GM10266 (cell line): ENCODE data around the gene ZFYVE28.

Experiments
- DNase-seq: peaks from one replicate; pipeline ENCODE4 v3.0.0; 2012; ENCODE audit errors: extremely low spot score
- TF ChIP-seq, protein P1 (sequence below): IDR thresholded peaks from 2 replicates; pipeline ENCODE4 v1.5.1; 2012; ENCODE audit warnings: mild to moderate bottlenecking, low read depth; ENCODE audit not compliant: control insufficient read depth, insufficient read depth; ENCODE audit errors: missing control alignments

ZFYVE28 gene

DNA sequence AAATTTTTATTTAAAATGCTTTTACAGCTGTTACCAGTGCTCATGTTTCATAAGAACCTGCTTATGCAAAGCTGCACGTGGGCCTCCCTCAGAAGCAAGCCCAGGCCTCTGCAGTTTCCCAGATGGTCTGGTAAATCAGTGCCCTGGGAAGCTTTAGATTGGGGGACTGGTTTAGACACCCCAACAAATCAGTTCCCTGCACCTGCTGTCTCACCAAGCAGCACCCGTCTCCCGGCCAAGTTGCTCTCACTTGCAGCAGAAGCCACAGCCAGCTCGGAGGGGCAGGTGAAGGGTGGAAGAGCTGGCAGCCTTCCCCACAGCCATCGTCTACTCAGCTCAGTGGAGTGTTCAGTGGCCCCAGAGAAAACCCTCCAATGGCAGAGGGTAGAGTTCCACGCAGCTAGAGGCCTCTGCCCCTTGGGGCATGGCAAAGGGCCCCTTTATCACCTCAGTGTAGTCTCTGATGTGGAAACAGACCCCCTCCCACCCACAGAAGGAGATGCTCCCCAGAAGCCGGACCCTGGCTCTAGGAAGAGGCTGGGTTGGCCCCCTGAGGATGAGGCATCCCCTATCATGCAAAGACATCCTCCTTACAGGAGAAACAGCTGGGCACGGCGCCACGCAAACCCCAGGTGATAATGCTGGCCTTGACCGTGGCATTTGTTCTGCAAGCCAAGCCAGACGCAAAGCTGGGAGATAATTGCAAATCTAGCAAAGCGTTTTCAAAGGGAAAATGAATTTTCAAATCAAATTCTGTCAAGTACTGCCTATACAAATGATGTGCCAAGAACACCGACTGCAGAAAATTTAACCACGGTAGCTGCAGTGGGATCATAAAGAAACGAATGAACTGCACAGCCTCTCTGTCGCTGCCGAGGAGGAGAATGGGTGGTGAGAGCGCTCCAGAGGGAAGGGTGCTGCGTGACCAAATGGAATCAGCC lies 51.9 kb downstream of the ZFYVE28 start:
- TF ChIP-seq, protein P1, sequence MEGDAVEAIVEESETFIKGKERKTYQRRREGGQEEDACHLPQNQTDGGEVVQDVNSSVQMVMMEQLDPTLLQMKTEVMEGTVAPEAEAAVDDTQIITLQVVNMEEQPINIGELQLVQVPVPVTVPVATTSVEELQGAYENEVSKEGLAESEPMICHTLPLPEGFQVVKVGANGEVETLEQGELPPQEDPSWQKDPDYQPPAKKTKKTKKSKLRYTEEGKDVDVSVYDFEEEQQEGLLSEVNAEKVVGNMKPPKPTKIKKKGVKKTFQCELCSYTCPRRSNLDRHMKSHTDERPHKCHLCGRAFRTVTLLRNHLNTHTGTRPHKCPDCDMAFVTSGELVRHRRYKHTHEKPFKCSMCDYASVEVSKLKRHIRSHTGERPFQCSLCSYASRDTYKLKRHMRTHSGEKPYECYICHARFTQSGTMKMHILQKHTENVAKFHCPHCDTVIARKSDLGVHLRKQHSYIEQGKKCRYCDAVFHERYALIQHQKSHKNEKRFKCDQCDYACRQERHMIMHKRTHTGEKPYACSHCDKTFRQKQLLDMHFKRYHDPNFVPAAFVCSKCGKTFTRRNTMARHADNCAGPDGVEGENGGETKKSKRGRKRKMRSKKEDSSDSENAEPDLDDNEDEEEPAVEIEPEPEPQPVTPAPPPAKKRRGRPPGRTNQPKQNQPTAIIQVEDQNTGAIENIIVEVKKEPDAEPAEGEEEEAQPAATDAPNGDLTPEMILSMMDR: no peak
- DNase-seq: no peak

DNA sequence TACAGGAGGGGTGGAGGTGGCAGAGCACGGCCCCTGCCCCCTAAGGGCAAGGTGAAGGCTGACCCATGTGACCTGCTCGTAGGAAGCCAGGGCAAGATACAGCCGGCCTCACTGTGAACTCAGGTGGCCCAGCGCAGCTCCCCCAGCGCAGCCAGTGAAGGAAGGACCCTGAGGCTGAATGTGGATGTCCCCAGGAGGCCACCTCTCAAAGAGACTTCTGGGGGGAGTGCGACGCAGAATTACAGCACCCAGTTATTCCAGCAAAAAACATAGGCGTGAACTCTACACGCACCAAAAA lies 52.6 kb downstream of the ZFYVE28 start:
- TF ChIP-seq, protein P1: no peak
- no peak for DNase-seq

DNA sequence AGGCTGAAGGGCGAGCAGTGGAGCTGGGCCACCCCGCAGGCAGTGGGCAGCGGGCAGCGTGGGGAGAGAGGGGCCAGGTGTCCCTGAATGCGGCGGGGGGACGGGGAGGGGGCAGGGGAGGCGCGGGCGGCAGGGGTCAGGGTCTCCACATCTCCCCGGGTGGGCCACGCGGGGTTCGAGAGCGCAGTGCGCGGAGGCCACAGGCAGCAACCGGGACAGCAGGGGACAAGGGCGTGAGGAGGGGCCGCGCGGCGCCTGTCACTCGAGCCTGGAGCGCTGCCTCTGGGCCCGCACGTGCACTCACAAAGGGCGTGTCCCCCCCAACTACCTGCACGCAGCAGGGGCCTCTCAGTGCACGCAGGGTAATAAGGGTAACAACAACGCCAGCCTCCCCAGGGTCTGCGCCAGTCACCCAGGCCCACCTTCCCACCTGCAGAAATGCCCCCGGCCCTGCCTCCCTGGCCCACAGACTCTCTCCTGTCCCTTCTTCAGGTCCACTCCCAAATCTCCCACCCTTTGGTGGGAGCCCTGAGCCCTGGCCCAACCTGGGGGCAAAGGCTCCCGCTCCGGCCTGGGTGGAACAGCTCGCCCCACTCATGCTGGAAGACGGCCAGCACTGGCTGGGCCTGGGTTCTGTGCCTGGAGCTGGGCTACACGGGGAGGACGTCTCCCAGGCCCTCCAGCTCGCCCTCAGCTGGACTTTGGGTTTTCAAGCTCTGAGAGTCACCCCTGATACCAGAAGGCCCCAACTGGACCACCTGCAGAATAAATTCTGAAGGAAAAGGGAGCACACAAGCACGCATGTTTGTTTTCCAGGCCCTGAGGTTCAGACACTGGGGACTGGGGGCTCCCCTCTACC lies 53.2 kb downstream of the ZFYVE28 start:
- TF ChIP-seq, protein P1: no peak
- DNase-seq: no peak

DNA sequence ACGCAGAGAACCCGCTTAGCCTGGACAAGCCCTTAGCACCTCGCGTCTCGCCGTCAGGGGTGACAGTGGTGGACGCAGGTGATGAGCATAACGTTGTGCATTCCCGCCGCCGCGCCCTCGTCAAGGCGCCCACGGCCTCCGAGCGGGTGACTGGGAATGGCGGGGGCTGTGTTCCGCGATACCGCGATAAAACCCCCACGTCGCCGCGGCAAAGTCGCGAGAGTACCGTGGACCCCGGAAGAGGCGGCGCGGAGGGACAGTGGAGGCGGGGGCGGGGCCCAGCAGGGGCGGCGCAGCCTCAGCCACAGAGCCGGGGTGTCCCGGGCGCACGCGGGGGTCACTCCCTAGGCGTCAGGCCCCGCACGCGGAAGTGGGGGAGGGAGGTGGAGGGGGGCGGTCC lies 53.8 kb downstream of the ZFYVE28 start:
- no peak for DNase-seq
- TF ChIP-seq, protein P1: no peak

DNA sequence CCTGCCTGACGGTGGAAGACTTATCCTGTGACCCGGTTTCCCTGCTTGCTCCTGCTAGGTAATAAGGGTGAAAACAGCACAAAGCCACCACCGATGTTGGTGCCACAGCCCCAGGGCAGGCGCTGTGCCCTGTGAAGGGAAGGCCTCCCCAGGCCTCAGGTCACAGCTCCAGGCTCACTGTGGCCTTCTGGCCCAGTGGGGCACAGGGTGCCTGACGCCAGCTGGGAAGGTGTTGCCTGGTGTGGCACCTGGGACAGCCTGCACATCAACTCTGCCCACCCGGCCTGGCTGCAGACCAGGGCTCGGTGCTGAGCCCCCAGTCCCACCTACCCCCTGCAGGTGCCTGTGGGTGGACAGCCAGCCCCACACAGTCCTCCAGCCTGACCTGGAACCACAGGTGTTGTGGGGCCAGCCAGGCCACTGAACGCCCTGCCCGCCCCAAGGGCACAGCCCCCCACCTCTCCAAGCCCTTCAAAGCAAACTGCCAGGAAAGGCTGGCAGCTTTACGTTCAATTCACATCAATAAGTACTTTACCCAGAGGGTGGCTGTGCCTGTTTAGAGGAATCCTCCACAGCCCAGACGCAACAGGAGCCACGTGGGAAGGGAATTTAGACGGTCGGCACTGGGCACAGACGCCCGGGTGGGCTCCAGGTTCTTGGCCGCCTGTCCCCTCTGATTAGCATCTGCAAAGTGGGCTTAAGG lies 54.3 kb downstream of the ZFYVE28 start:
- TF ChIP-seq, protein P1: no peak
- no peak for DNase-seq

DNA sequence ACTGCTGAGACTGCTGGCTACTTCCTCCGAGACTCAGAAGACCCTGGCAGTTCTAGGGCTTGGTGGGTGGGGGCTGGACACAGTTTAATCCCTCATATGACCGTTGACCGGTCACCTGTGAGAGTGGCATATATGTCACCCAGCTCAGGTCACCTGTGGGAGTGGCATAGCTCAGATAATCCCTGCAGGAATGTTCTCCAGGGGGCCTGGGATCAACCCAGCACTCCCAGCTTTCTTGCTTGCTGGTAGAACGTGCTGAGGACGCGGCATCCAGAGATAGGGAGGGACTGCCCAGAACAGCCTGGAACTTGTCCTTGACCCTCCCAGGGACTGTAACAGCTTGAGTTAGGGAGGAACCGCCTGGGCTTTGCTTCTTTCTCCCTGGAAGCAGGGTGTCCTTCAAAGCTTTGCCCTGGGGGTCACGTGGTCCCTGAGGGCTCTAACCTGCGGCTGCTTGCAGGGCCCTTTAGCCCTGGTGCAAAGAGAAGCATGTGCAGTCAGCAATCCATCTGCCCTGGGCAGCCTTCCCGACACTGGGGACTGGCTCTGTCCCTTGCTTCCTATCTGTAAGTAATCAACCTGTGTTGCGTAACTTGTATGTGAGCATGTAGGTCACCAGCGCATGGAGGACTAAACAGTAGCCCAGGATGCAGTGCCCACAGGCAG lies 55.3 kb downstream of the ZFYVE28 start:
- no peak for DNase-seq
- TF ChIP-seq, protein P1: no peak
